Measurements from ENCODE around the gene SUMO2. TPM values are rescaled to one million over a fixed set of nuclear protein-coding genes. Genes with fewer than 3 reads are reported as not detected.

Gene SUMO2
- total RNA-seq, 4 donors from 2014 or later: 22.5 to 52.8 (median 37.4) TPM

- Histone ChIP-seq H3K4me1 (no peaks in the 10 kb centered on the region), H3K27ac (no peak overlapping the region), H3K36me3 (no peaks in the 10 kb centered on the region), H3K4me3 (no peak overlapping the region), H3K9me3 (no peaks in the 10 kb centered on the region), H3K27me3 (no peaks in the 10 kb centered on the region)
- no peak for TF ChIP-seq POLR2A (IDR thresholded peaks at IDR 0.05)
- TF ChIP-seq CTCF (IDR thresholded peaks at IDR 0.05): no peak
- no peak for DNase-seq
These were observed 12.1 kb upstream of the SUMO2 start for GRCh38 chr17:75194879-75195278.

GRCh38 chr17:75191584-75191983 is 8.8 kb upstream of the SUMO2 start:
- no peaks in the 10 kb centered on the region for H3K36me3 ChIP-seq
- H3K27me3 ChIP-seq: no peaks in the 10 kb centered on the region
- no peaks in the 10 kb centered on the region for H3K4me1 ChIP-seq
- H3K9me3 ChIP-seq: no peaks in the 10 kb centered on the region
- no peak overlapping the region for H3K27ac ChIP-seq
- no peak for DNase-seq
- H3K4me3 ChIP-seq: no peak overlapping the region
- TF ChIP-seq POLR2A (IDR thresholded peaks at IDR 0.05) (no peak), CTCF (IDR thresholded peaks at IDR 0.05) (no peak)

GRCh38 chr17:75188614-75189013 is 5.9 kb upstream of the SUMO2 start:
- Histone ChIP-seq H3K27me3 (no peaks in the 10 kb centered on the region), H3K36me3 (no peaks in the 10 kb centered on the region), H3K9me3 (no peaks in the 10 kb centered on the region), H3K4me1 (no peaks in the 10 kb centered on the region), H3K4me3 (no peak overlapping the region), H3K27ac (no peak overlapping the region)
- DNase-seq: no peak
- TF ChIP-seq POLR2A (IDR thresholded peaks at IDR 0.05) (no peak), CTCF (IDR thresholded peaks at IDR 0.05) (no peak)

- no peak for TF ChIP-seq POLR2A (IDR thresholded peaks at IDR 0.05)
- TF ChIP-seq CTCF (IDR thresholded peaks at IDR 0.05): no peak
- Histone ChIP-seq H3K9me3 (no peaks in the 10 kb centered on the region), H3K4me3 (no peak overlapping the region), H3K4me1 (peaks cover 3 to 20% (median 4%) of the 10 kb centered on the region in 4 donors), H3K27me3 (no peaks in the 10 kb centered on the region), H3K36me3 (peaks cover 0 to 9% (median 0%) of the 10 kb centered on the region in 3 donors), H3K27ac (no peak overlapping the region)
- no peak for DNase-seq
These were observed 1.5 kb upstream of the SUMO2 start for GRCh38 chr17:75183999-75184884.

- TF ChIP-seq POLR2A (IDR thresholded peaks at IDR 0.05) (no peak), CTCF (IDR thresholded peaks at IDR 0.05) (no peak)
- Histone ChIP-seq H3K4me1 (peaks cover 3 to 20% (median 4%) of the 10 kb centered on the region in 4 donors), H3K27me3 (no peaks in the 10 kb centered on the region), H3K27ac (peak overlapping the region; percentile 98 to 99 (median 99)), H3K36me3 (peaks cover 0 to 21% (median 0%) of the 10 kb centered on the region in 3 donors), H3K4me3 (peak overlapping the region; percentile 68 to 93 (median 88)), H3K9me3 (no peaks in the 10 kb centered on the region)
- peak in 1 of 3 donors; percentile 22 for DNase-seq
These were observed 515 bp downstream of the SUMO2 start for GRCh38 chr17:75182319-75182568.
